ENCODE results near the gene SLC4A9.
"Not testable (repeated sequence)": the region's sequence is repeated elsewhere in the genome, so short reads cannot be mapped to it uniquely, and the experiment has no call there.

Gene SLC4A9

GRCh38 chr5:140401362-140402257 lies 41.6 kb downstream of the SLC4A9 start, which contains the start of gene ANKHD1:
Gene ANKHD1 (plus strand): TSS chr5:140401833. CDS start chr5:140401968, 135 bp downstream.
- peak; percentile 98 for FAIRE-seq

GRCh38 chr5:140402258-140403074 lies 42.5 kb downstream of the SLC4A9 start:
- FAIRE-seq = no peak

- FAIRE-seq = no peak
These were observed 43.6 kb downstream of the SLC4A9 start for GRCh38 chr5:140403613-140404012.

- no peak for FAIRE-seq
These were observed 48.8 kb downstream of the SLC4A9 start for GRCh38 chr5:140408750-140409241.

GRCh38 chr5:140413230-140413629 lies 53.2 kb downstream of the SLC4A9 start:
- FAIRE-seq = peak; percentile 53

- peak; percentile 82 for FAIRE-seq
These were observed 57.2 kb downstream of the SLC4A9 start for GRCh38 chr5:140417235-140417634.

- peak; percentile 27 for FAIRE-seq
These were observed 59.0 kb downstream of the SLC4A9 start for GRCh38 chr5:140418862-140419520.

GRCh38 chr5:140420226-140420570 lies 60.2 kb downstream of the SLC4A9 start:
- no peak for FAIRE-seq

GRCh38 chr5:140420665-140421361 lies 60.8 kb downstream of the SLC4A9 start:
- FAIRE-seq = no peak

- FAIRE-seq = not testable (repeated sequence)
These were observed 61.4 kb downstream of the SLC4A9 start for GRCh38 chr5:140421375-140421774.

- no peak for FAIRE-seq
These were observed 63.6 kb downstream of the SLC4A9 start for GRCh38 chr5:140423609-140424008.

GRCh38 chr5:140424135-140424534 lies 64.1 kb downstream of the SLC4A9 start:
- FAIRE-seq = no peak
